GM12872 (cell line): ENCODE measurements around the gene LONRF2.

Experiments
- TF ChIP-seq, protein P1 (sequence below): IDR thresholded peaks from 3 replicates; pipeline ENCODE4 v1.5.1; 2011; ENCODE audit warnings: low read depth, mild to moderate bottlenecking, low read length, moderate library complexity; ENCODE audit not compliant: insufficient read depth

LONRF2 gene

DNA sequence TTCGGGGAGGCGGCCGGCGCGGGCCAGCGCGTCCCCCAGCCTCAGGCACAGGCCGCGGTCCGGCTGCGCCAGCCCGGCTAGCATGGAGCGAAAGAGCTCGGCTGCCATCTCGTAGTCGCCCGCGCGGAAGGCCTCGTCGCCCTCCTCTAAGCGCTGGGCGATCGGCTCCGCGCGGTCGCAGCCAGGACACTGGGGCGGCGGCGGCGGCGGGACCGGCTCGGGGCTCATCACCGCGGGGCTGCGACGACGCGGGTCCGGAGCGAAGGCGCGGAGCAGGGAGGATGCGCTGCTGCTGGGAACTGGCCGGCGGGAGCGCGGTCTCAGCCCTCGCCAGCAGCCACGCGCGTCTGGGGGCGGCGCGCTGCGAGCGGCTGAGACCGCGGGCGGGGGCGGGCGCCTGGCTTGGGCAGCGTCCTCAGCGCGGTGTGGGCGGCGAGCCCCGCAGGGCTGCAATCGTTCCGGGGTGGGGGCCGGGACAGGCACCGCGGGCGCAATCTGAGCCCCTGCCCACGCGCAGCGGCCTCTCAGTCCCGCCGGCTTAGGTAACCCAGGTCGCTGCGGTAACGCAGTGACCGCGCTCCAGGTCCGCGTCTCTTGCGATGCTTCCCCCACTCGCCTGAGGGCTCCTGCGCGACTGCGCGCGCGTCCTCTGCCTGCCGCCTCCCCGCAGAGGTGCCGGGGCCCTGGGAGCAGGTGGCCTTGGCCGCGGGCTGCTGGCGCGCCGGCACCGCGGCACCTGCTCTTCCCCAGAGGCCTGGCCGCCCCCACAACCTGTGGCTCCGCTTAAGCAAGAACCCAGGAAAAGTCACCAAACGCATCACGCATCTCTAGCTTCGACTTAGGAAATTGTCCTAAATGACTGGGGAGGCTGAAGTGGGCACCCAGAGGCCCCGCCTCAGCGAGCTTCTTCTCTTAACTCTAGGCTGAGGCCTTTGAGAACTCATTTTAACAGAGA, at the start of gene LONRF2:
LONRF2 (minus strand) TSS at position 636 of the 955 bp plus-strand sequence; CDS start at position 228, 408 bp downstream.
- TF ChIP-seq, protein P1, sequence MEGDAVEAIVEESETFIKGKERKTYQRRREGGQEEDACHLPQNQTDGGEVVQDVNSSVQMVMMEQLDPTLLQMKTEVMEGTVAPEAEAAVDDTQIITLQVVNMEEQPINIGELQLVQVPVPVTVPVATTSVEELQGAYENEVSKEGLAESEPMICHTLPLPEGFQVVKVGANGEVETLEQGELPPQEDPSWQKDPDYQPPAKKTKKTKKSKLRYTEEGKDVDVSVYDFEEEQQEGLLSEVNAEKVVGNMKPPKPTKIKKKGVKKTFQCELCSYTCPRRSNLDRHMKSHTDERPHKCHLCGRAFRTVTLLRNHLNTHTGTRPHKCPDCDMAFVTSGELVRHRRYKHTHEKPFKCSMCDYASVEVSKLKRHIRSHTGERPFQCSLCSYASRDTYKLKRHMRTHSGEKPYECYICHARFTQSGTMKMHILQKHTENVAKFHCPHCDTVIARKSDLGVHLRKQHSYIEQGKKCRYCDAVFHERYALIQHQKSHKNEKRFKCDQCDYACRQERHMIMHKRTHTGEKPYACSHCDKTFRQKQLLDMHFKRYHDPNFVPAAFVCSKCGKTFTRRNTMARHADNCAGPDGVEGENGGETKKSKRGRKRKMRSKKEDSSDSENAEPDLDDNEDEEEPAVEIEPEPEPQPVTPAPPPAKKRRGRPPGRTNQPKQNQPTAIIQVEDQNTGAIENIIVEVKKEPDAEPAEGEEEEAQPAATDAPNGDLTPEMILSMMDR = no peak

DNA sequence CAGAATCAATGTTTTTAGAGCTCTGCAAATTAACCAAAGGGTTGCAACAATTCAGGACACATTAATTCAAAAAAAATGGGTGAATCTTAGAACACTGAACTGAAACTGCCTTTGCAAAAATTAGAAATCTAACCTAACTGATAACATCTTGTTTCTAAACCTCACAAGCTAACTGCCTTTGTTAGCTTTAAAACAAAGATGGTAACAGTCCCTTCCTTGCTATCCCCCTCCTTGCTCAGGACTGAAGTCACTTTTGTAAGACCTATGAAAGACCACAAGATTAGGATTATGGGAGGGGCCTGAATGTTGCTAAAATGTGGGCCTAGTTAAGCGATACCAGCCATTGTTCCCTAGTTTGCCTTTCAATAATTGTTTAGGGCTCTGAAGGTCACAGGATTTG, 44.9 kb upstream of the LONRF2 start:
- TF ChIP-seq, protein P1 = no peak

DNA sequence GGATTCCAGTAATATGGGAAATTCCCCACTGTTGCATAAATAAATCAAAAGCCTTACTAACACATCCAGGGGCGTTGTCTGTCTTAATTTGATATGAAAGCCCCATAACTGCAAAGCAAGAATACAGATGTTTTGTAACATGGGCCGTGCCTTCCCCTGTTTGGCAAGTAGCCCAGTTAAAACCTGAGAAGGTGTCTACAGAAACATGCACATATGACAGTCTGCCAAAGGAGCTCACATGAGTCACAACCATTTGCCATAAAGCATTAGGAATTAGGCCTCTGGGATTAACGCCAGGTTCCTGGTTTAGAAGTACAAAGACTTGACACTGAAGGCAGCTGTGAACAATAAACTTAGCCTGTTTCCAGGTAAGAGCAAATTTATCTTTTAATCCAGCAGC, 43.1 kb upstream of the LONRF2 start:
- TF ChIP-seq, protein P1 = no peak

DNA sequence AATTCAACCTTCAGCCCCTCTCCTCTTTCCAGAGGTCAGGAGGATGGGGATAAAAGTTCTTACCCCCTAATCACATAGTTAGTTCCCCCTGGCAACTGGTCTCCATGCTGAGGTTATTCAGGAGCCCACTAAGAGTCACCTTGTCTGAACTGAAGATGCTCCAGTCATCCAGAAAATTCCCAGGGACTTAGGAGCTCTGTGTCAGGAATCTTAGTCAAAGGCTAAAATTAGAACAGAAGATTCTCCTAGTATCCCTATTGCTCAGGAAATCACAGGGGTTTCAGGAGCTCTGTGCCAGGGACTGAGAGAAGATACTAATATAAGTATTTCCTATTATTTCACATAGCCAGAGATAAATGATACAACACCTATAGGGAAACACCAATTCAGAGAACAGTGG, 37.3 kb upstream of the LONRF2 start:
- TF ChIP-seq, protein P1 = no peak

DNA sequence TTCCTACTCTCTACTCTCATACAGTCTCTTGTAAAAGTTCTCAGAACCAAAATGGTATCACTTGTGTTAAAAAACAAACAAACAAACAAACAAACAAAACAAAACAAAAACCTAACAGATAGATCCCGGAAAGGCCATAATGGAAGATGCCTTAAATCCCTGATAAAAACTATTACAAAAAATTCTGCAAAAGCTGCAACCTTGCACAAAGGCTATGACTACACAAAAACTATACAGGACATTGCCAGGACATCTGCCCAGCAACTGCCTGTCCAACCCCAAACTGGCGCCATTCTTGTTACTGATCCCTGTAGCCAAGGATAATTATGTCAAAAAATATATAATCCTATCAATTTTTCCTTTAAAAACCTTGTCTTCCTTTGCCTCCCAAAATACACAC, 36.3 kb upstream of the LONRF2 start:
- TF ChIP-seq, protein P1 = no peak

DNA sequence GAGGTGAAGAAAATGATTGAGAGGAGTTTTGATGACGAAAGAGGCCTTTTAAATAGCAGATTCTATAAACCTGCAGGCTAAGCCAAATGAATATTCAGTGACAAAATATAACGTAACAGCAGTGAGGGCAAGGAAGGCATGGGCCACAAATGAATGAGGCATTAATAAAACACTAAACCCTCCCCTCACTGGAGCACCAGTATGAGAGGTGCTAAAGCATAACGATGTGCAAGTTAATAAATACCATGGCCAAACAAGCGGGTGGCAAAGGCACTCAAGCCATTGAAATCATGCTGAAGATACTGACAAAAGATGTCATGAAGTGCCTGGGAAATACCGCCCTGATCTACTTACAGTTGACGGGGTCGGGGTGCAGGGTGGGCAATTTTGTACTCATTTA, 30.2 kb upstream of the LONRF2 start:
- TF ChIP-seq, protein P1 = no peak

DNA sequence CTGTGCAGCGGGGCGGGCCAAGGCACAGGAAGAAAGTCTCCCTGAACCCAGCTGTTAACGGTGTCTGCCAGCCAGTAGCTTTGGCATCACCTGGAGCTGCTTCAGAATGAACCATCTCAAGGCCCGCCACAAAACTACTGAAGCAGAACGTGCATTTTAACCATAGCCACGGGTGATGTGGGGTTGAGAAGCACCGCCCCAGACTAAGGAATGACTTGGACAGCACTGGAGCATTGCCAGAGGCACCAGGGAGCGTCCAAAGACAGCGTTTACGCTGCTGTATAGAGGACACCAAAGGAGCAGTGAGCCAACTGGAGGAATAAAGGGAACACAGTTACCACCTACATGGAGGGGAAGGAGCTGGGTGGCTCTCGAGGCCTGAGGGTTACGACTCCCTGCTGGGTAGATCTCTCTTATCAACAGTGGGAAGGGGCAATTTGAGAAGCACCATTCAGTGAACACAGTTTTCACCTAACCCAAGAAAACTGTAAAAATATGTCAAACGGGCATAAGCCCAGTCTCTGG, 28.4 kb upstream of the LONRF2 start:
- TF ChIP-seq, protein P1 = no peak
